Measurements from ENCODE around the gene OPCML.

GRCh38 chr11:132632641-132633124 lies 899.6 kb downstream of the OPCML start:
- TF ChIP-seq POLR2A (IDR thresholded peaks at IDR 0.05): no peak
- TF ChIP-seq CTCF (IDR thresholded peaks at IDR 0.05): no peak

Data from lower leg skin (tissue), 3 donors.